Measurements from ENCODE around the gene GMPS.

GMPS gene

GRCh38 chr3:155921486-155921885, 51.0 kb downstream of the GMPS start:
- TF ChIP-seq GABPA (IDR thresholded peaks at IDR 0.05; ENCODE audit: low read depth) (no peak), CTCF (IDR thresholded peaks at IDR 0.05; ENCODE audit: insufficient read depth, low read length) (no peak), REST (IDR thresholded peaks at IDR 0.05; ENCODE audit: insufficient replicate concordance, low read depth) (no peak), POLR2AphosphoS5 (IDR thresholded peaks at IDR 0.05; ENCODE audit: low read depth) (no peak), SPI1 (IDR thresholded peaks at IDR 0.05; ENCODE audit: borderline replicate concordance, low read depth) (no peak)
- Histone ChIP-seq H3K27me3 (ENCODE audit: insufficient read depth, poor library complexity, severe bottlenecking) (no peaks in the 10 kb centered on the region), H3K27ac (replicated peaks) (no peak overlapping the region), H3K4me3 (replicated peaks; ENCODE audit: insufficient read depth, low read length) (no peak overlapping the region)
- DNase-seq (ENCODE audit: low read depth in 1 of 2, low spot score in 1 of 2), result no peak

DNA sequence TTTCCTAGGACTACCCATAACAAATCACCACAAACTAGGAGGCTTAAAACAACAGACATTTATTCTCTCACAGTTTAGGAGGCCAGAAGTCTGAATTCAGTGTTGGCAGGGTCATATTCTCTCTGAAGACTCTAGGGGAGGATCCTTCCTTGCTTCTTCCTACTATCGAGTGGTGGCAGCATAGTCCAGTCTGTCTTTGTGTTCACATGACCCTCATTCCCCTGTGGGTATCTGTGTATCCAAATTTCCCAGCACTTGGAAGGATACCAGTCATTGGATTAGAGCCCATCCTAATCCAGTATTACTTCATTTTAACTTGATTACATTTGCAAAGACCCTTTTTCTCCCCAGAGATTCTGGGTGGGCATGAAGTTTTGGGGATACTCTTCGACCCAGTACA, 63.8 kb downstream of the GMPS start:
- H3K4me3 ChIP-seq (replicated peaks; ENCODE audit: insufficient read depth, low read length), result no peak overlapping the region
- H3K27ac ChIP-seq (replicated peaks), result no peak overlapping the region
- TF ChIP-seq SPI1 (IDR thresholded peaks at IDR 0.05; ENCODE audit: borderline replicate concordance, low read depth), result no peak
- no peaks in the 10 kb centered on the region for H3K27me3 ChIP-seq (ENCODE audit: insufficient read depth, poor library complexity, severe bottlenecking)
- DNase-seq (ENCODE audit: low read depth in 1 of 2, low spot score in 1 of 2), result no peak

DNA sequence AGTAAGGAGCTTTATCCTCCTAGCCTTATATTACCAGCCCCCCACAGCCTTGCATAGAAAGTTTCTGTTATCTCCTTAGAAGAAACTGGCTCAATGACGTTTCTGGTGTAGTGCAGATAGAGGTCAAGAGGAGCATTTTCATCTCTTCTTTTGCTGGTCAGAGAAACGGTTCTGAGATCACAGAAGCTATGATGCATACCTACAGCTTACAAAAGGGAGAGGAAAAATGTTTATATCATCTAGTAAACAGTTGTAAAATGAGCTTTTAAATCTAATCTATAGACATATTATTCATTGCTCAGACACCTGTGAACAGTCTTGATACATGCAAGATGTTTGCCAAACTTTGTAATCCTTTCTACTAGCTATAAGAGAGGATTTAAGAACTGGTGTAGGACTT, 68.0 kb downstream of the GMPS start:
- DNase-seq (ENCODE audit: low read depth in 1 of 2, low spot score in 1 of 2), result no peak
- no peak for TF ChIP-seq GABPA (IDR thresholded peaks at IDR 0.05; ENCODE audit: low read depth)
- no peak for TF ChIP-seq CTCF (IDR thresholded peaks at IDR 0.05; ENCODE audit: insufficient read depth, low read length)
- no peak for TF ChIP-seq REST (IDR thresholded peaks at IDR 0.05; ENCODE audit: insufficient replicate concordance, low read depth)
- no peak for TF ChIP-seq SPI1 (IDR thresholded peaks at IDR 0.05; ENCODE audit: borderline replicate concordance, low read depth)
- no peak for TF ChIP-seq POLR2AphosphoS5 (IDR thresholded peaks at IDR 0.05; ENCODE audit: low read depth)
- H3K4me3 ChIP-seq (replicated peaks; ENCODE audit: insufficient read depth, low read length), result no peak overlapping the region
- H3K27me3 ChIP-seq (ENCODE audit: insufficient read depth, poor library complexity, severe bottlenecking), result no peaks in the 10 kb centered on the region
- no peak overlapping the region for H3K27ac ChIP-seq (replicated peaks)

- no peak for TF ChIP-seq SPI1 (IDR thresholded peaks at IDR 0.05; ENCODE audit: borderline replicate concordance, low read depth)
- TF ChIP-seq POLR2AphosphoS5 (IDR thresholded peaks at IDR 0.05; ENCODE audit: low read depth), result no peak
- no peak for TF ChIP-seq REST (IDR thresholded peaks at IDR 0.05; ENCODE audit: insufficient replicate concordance, low read depth)
- no peak for TF ChIP-seq GABPA (IDR thresholded peaks at IDR 0.05; ENCODE audit: low read depth)
- no peak for TF ChIP-seq CTCF (IDR thresholded peaks at IDR 0.05; ENCODE audit: insufficient read depth, low read length)
Observed at GRCh38 chr3:155941354-155941753, 70.9 kb downstream of the GMPS start.

More at GRCh38 chr3:155941354-155941753, 70.9 kb downstream of the GMPS start:
- no peak overlapping the region for H3K4me3 ChIP-seq (replicated peaks; ENCODE audit: insufficient read depth, low read length)
- no peaks in the 10 kb centered on the region for H3K27me3 ChIP-seq (ENCODE audit: insufficient read depth, poor library complexity, severe bottlenecking)
- no peak for DNase-seq (ENCODE audit: low read depth in 1 of 2, low spot score in 1 of 2)
- no peak overlapping the region for H3K27ac ChIP-seq (replicated peaks)
